ENCODE results near the gene DLX5. TPM values are rescaled to one million over a fixed set of nuclear protein-coding genes. Genes with fewer than 3 reads are reported as not detected.

DLX5 gene
- total and polyA plus RNA-seq, 2 of the 4 experiments (the other 2 are of a cell fraction), result not detected

- Histone ChIP-seq H2BK15ac (ENCODE audit: low read depth, low read length) (no peak overlapping the region), H3K14ac (replicated peaks; ENCODE audit: low read depth, low read length) (no peak overlapping the region), H3K23ac (ENCODE audit: low read depth, low read length) (no peak overlapping the region), H3K56ac (ENCODE audit: extremely low read depth, insufficient read depth, low read length) (no peak overlapping the region), H4K20me1 (ENCODE audit: insufficient read depth, low read length) (no peaks in the 10 kb centered on the region), H3K9ac (ENCODE audit: low read depth, low read length) (no peak overlapping the region), H3K4me3 (ENCODE audit: insufficient read depth, low read depth, low read length) (no peak overlapping the region), H3K4ac (ENCODE audit: low read depth, low read length) (no peak overlapping the region), H2AK5ac (ENCODE audit: low read depth, low read length) (no peak overlapping the region), H4K91ac (ENCODE audit: insufficient read depth, low read depth, low read length) (no peak overlapping the region), H3K9me1 (ENCODE audit: insufficient read depth, low read length) (no peaks in the 10 kb centered on the region), H3K4me1 (ENCODE audit: control insufficient read depth, insufficient read depth, low read length) (no peaks in the 10 kb centered on the region), H2BK120ac (ENCODE audit: low read depth, low read length) (no peak overlapping the region), H2BK5ac (ENCODE audit: low read depth, low read length, poor library complexity, severe bottlenecking) (no peak overlapping the region), H3K36me3 (ENCODE audit: control insufficient read depth, insufficient read depth, low read length) (no peaks in the 10 kb centered on the region), H2BK20ac (ENCODE audit: low read depth, low read length) (no peak overlapping the region), H2AK9ac (replicated peaks; ENCODE audit: low read depth, low read length, poor library complexity) (no peak overlapping the region), H3K27ac (ENCODE audit: insufficient read depth, low read length) (no peak overlapping the region), H3K27me3 (ENCODE audit: control insufficient read depth, insufficient read depth, low read length) (peaks cover 63% of the 10 kb centered on the region), H4K8ac (ENCODE audit: low read depth in 2 of 2, low read length in 2 of 2) (no peak overlapping the region), H3K79me1 (ENCODE audit: low read depth in 1 of 2, low read length in 2 of 2) (no peaks in the 10 kb centered on the region), H4K5ac (ENCODE audit: low read depth, low read length) (no peak overlapping the region), H3K4me2 (ENCODE audit: low read depth, low read length) (no peak overlapping the region), H2AFZ (replicated peaks; ENCODE audit: low read length, poor library complexity) (no peak overlapping the region), H3K18ac (ENCODE audit: low read depth, low read length) (no peak overlapping the region), H3K9me3 (ENCODE audit: control insufficient read depth, insufficient read depth, low read length) (0 out of 2 replicates have a peak, but pooled peaks cover 3% of the 10 kb centered on the region)
- dilution Hi-C loops (cut with HindIII; ENCODE audit: low sequenced_read_pairs, unreplicated experiment) (no loop called here), intact Hi-C loops (cut with micrococcal nuclease) (no loop called here), in situ Hi-C loops (cut with MboI; ENCODE audit: low sequenced_read_pairs) (no loop called here)
- BruUV-seq (replicated peaks), result no TSS peak
- TF ChIP-seq FOS (IDR thresholded peaks at IDR 0.05; ENCODE audit: low read depth, low read length) (no peak), SMC3 (IDR thresholded peaks at IDR 0.05; ENCODE audit: low read depth, low read length) (no peak), NFE2L2 (IDR thresholded peaks at IDR 0.05; ENCODE audit: low read depth, low read length) (no peak), RFX5 (IDR thresholded peaks at IDR 0.05; ENCODE audit: low read depth, low read length) (no peak), POLR2A (IDR thresholded peaks at IDR 0.05; ENCODE audit: low read depth, low read length) (no peak), MAZ (IDR thresholded peaks at IDR 0.05; ENCODE audit: borderline replicate concordance, low read depth, low read length) (no peak), MAFK (IDR thresholded peaks at IDR 0.05; ENCODE audit: low read depth, low read length) (no peak), RCOR1 (IDR thresholded peaks at IDR 0.05; ENCODE audit: insufficient replicate concordance, low read length) (no peak), MXI1 (IDR thresholded peaks at IDR 0.05; ENCODE audit: borderline replicate concordance, low read depth, low read length) (no peak), CEBPB (IDR thresholded peaks at IDR 0.05; ENCODE audit: low read depth, low read length) (no peak), BHLHE40 (IDR thresholded peaks at IDR 0.05; ENCODE audit: low read depth, low read length) (no peak), RAD21 (IDR thresholded peaks at IDR 0.05; ENCODE audit: low read length) (no peak)
- POLR2A ChIA-PET (ENCODE audit: unreplicated experiment), result no interaction called here
- CTCF ChIA-PET, result no interaction called here
- no peak for ATAC-seq (ENCODE audit: low read depth)
- 0% methylated on average over 2 of the region's 15 CpGs; no CpG with 5 or more reads in 1 of the 2 experiments for WGBS, 2 experiments (ENCODE audit: extremely low coverage in 2 of 2, insufficient read length in 1 of 2)
- no peak for DNase-seq
Observed at GRCh38 chr7:97011536-97012364, 12.9 kb downstream of the DLX5 start.

Measured in IMR-90 (cell line).